Neural progenitor cell (in vitro differentiated cells): ENCODE measurements around the gene ESF1.

Experiments
- CTCF ChIP-seq: fragments of 200-600 bp; sonication (generic); IDR thresholded peaks from 2 replicates; pipeline ENCODE4 v1.5.1; 2017; ENCODE audit warnings: antibody characterized with exemption, mild to moderate bottlenecking
- EZH2 ChIP-seq: fragments of 200-600 bp; sonication (generic); IDR thresholded peaks from 2 replicates; pipeline ENCODE4 v1.6.1; 2017; ENCODE audit warnings: antibody characterized with exemption, mild to moderate bottlenecking, moderate library complexity
- EZH2phosphoT487 ChIP-seq: fragments of 200-600 bp; sonication (generic); IDR thresholded peaks from 2 replicates; pipeline ENCODE4 v1.6.1; 2017; ENCODE audit warnings: antibody characterized with exemption

- TF ChIP-seq CTCF (no peak), EZH2 (no peak), EZH2phosphoT487 (no peak)
These were observed 1.2 kb downstream of the ESF1 start for GRCh38 chr20:13783528-13783927.
